BJ (cell line): ENCODE results near the gene ITPKB. TPM values are rescaled to one million over a fixed set of nuclear protein-coding genes. Genes with fewer than 3 reads are reported as not detected.

Source experiments
- CTCF ChIA-PET: fragments of 350-600 bp; formaldehyde crosslinking; extraction: SDS; loops from one replicate; lab custom pipeline; 2021; ENCODE audit warnings: antibody characterized with exemption, inconsistent platforms; lab: Yijun Ruan, JAX
- POLR2A ChIA-PET: fragments of 300-600 bp; sonication (Branson Sonifier 250); formaldehyde crosslinking; extraction: SDS; loops from one replicate; lab custom pipeline; 2021; ENCODE audit warnings: antibody characterized with exemption; lab: Charles Lee
- DNase-seq: peaks from one replicate; pipeline ENCODE4 v3.0.0-alpha.2; 2011; ENCODE audit warnings: low read depth
- H3K27me3 ChIP-seq: 2 replicates; pipeline ENCODE4 v1.6.0; 2011; ENCODE audit warnings: low read length; ENCODE audit not compliant: control insufficient read depth, insufficient read depth
- H3K36me3 ChIP-seq: 2 replicates; pipeline ENCODE4 v1.5.1; 2011; ENCODE audit warnings: low read length; ENCODE audit not compliant: control insufficient read depth, insufficient read depth
- H3K4me3 ChIP-seq: 2 replicates; pipeline ENCODE4 v1.5.1; 2011; ENCODE audit warnings: low read depth, mild to moderate bottlenecking, control low read depth, low read length
- CTCF ChIP-seq: IDR thresholded peaks from 2 replicates; pipeline ENCODE4 v1.5.1; 2011; ENCODE audit warnings: low read depth, mild to moderate bottlenecking, control low read depth, inconsistent platforms, low read length, moderate library complexity; ENCODE audit not compliant: insufficient read depth
- polyA plus RNA-seq: library from polyadenylated mRNA; depleted of rRNA; stranded (reverse); fragments of >200 nt; gene quantifications from 2 replicates; pipeline ENCODE4 v1.2.3, GENCODE V29; 2011

Gene ITPKB
- polyA plus RNA-seq, 1 experiment: 1.4 TPM

GRCh38 chr1:226659136-226659535 lies 79.9 kb downstream of the ITPKB start:
- CTCF ChIA-PET: interaction anchor here (0.9 to 1.2 kb wide), 2 partner anchors 12 to 17 kb away, joined by 3 to 4 read pairs; no protein-coding TSS in a partner anchor
- Histone ChIP-seq H3K4me3 (no peak overlapping the region), H3K36me3 (no peaks in the 10 kb centered on the region), H3K27me3 (no peaks in the 10 kb centered on the region)
- DNase-seq: no peak
- no peak for TF ChIP-seq CTCF
- POLR2A ChIA-PET: no interaction called here

- H3K36me3 ChIP-seq: no peaks in the 10 kb centered on the region
- H3K4me3 ChIP-seq: no peak overlapping the region
- no peak for TF ChIP-seq CTCF
- no peak for DNase-seq
- ChIA-PET CTCF (interaction anchor here (0.7 to 1.3 kb wide), 3 partner anchors 17 to 1169 kb away, joined by 3 to 4 read pairs (median 3); no protein-coding TSS in a partner anchor), POLR2A (no interaction called here)
- H3K27me3 ChIP-seq: no peaks in the 10 kb centered on the region
Measured at GRCh38 chr1:226658546-226659125, 80.4 kb downstream of the ITPKB start.

GRCh38 chr1:226657895-226658545 lies 81.1 kb downstream of the ITPKB start:
- no peaks in the 10 kb centered on the region for H3K27me3 ChIP-seq
- CTCF ChIA-PET: interaction anchor here (0.7 to 1.3 kb wide), 3 partner anchors 16 to 1170 kb away, joined by 3 to 4 read pairs (median 3); no protein-coding TSS in a partner anchor
- no peak for DNase-seq
- POLR2A ChIA-PET: no interaction called here
- no peaks in the 10 kb centered on the region for H3K36me3 ChIP-seq
- no peak for TF ChIP-seq CTCF
- H3K4me3 ChIP-seq: no peak overlapping the region

- CTCF ChIA-PET: interaction anchor here (0.8 kb wide), 1 partner anchor 172 kb away, joined by 3 read pairs; no protein-coding TSS in a partner anchor
- H3K4me3 ChIP-seq: no peak overlapping the region
- no peak for TF ChIP-seq CTCF
- no peaks in the 10 kb centered on the region for H3K27me3 ChIP-seq
- POLR2A ChIA-PET: no interaction called here
- DNase-seq: no peak
- no peaks in the 10 kb centered on the region for H3K36me3 ChIP-seq
Measured at GRCh38 chr1:226656601-226657277, 82.3 kb downstream of the ITPKB start.

GRCh38 chr1:226656201-226656600 lies 82.9 kb downstream of the ITPKB start:
- ChIA-PET POLR2A (no interaction called here), CTCF (interaction anchor here (0.8 kb wide), 1 partner anchor 172 kb away, joined by 3 read pairs; no protein-coding TSS in a partner anchor)
- Histone ChIP-seq H3K4me3 (no peak overlapping the region), H3K27me3 (no peaks in the 10 kb centered on the region), H3K36me3 (no peaks in the 10 kb centered on the region)
- TF ChIP-seq CTCF: no peak
- no peak for DNase-seq
